ENCODE results near the gene FAM53C. TPM values are rescaled to one million over a fixed set of nuclear protein-coding genes. Genes with fewer than 3 reads are reported as not detected.
A peak's percentile ranks its signal among the peaks of the same experiment; 100 is the strongest.
"Not testable (repeated sequence)": the region's sequence is repeated elsewhere in the genome, so short reads cannot be mapped to it uniquely, and the experiment has no call there.

Gene FAM53C
- total RNA-seq, 1 donor from 2014 or later = 17.4 TPM

DNA sequence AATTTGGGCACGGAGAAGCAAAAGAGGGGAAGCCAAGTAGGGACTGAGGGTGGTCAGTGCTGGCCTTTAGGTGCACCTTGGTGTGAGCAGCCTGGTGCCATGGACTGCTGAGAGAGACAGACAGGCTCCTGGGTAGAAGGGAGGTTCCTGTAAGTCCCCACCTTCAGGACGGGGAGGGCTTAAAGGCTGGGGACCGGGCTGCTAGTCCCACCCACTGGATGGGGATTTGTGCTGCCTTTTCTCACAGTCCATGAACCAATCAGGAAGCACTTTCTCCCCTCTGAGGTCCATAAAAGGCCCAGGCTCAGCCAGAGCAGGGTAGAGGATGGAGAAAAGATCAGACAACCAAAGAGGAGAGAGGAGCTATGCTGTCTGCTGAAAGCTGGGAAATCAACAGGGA is 21.7 kb upstream of the FAM53C start:
- Histone ChIP-seq H3K36me3 (no peaks in the 10 kb centered on the region), H3K4me3 (no peak overlapping the region), H3K27me3 (no peaks in the 10 kb centered on the region), H3K9me3 (no peaks in the 10 kb centered on the region), H3K4me1 (no peaks in the 10 kb centered on the region), H3K27ac (no peak overlapping the region)
- TF ChIP-seq, protein P1, sequence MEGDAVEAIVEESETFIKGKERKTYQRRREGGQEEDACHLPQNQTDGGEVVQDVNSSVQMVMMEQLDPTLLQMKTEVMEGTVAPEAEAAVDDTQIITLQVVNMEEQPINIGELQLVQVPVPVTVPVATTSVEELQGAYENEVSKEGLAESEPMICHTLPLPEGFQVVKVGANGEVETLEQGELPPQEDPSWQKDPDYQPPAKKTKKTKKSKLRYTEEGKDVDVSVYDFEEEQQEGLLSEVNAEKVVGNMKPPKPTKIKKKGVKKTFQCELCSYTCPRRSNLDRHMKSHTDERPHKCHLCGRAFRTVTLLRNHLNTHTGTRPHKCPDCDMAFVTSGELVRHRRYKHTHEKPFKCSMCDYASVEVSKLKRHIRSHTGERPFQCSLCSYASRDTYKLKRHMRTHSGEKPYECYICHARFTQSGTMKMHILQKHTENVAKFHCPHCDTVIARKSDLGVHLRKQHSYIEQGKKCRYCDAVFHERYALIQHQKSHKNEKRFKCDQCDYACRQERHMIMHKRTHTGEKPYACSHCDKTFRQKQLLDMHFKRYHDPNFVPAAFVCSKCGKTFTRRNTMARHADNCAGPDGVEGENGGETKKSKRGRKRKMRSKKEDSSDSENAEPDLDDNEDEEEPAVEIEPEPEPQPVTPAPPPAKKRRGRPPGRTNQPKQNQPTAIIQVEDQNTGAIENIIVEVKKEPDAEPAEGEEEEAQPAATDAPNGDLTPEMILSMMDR (IDR thresholded peaks at IDR 0.05) = no peak
- no peak for TF ChIP-seq POLR2A (IDR thresholded peaks at IDR 0.05)
- no peak for TF ChIP-seq POLR2AphosphoS5 (IDR thresholded peaks at IDR 0.05; ENCODE audit: insufficient read depth in 1 of 2, low read depth in 1 of 2)
- DNase-seq (ENCODE audit: extremely low spot score in 2 of 2) = no peak
- intact Hi-C loops (cut with DNase I) = no loop called here

DNA sequence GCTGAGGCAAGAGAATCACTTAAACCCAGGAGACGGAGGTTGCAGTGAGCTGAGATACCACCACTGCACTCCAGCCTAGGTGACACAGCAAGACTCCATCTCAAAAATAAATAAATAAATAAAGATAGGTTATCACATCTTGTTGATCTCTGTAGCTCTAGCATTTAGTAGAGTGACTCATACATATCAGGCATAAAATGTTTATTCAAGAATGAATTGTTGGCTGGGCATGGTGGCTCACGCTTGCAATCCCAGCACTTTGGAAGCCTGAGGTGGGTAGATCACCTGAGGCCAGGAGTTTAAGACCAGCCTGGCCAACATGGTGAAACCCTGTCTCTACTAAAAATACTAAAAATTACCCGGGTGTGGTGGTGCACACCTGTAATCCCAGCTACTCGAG is 19.9 kb upstream of the FAM53C start:
- H3K27me3 ChIP-seq; H3K36me3 ChIP-seq; DNase-seq (ENCODE audit: extremely low spot score in 2 of 2); H3K4me3 ChIP-seq; intact Hi-C loops (cut with DNase I); H3K4me1 ChIP-seq; H3K9me3 ChIP-seq; H3K27ac ChIP-seq: not testable (repeated sequence)

DNA sequence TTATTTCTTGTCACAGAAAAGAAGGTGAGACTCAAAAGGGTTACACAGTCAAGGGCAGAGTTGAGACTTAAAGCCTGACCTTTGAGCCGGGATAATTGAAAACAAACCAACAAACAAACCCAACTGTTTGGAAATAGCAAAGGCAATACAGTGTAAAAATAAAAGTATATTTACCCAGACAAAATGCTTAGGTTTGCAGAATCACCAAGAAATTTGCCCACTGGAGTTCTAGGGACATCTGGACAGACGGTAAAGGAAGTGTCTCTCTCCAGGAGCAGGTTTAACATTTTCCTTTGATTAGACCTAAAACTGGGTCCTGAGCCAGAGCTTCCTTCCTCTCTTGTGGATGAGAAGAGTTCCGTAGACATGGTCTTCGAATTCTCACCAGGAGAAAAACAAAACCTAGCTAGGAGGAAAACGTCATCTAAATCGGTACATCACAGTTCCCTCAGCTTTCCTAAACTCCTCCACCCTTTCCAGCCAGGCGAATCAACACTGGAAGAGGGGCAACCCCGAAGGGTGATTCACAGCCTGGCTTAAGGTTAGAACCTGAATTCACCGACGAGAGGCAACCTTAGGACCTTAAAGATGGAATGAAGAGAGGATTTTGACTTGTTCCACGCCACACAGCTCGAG is 7.1 kb upstream of the FAM53C start:
- TF ChIP-seq, protein P1 (IDR thresholded peaks at IDR 0.05) = no peak
- no peak for TF ChIP-seq POLR2A (IDR thresholded peaks at IDR 0.05)
- TF ChIP-seq POLR2AphosphoS5 (IDR thresholded peaks at IDR 0.05; ENCODE audit: insufficient read depth in 1 of 2, low read depth in 1 of 2) = no peak
- H3K27ac ChIP-seq = no peak overlapping the region
- H3K4me1 ChIP-seq = peaks cover 17% of the 10 kb centered on the region

DNA sequence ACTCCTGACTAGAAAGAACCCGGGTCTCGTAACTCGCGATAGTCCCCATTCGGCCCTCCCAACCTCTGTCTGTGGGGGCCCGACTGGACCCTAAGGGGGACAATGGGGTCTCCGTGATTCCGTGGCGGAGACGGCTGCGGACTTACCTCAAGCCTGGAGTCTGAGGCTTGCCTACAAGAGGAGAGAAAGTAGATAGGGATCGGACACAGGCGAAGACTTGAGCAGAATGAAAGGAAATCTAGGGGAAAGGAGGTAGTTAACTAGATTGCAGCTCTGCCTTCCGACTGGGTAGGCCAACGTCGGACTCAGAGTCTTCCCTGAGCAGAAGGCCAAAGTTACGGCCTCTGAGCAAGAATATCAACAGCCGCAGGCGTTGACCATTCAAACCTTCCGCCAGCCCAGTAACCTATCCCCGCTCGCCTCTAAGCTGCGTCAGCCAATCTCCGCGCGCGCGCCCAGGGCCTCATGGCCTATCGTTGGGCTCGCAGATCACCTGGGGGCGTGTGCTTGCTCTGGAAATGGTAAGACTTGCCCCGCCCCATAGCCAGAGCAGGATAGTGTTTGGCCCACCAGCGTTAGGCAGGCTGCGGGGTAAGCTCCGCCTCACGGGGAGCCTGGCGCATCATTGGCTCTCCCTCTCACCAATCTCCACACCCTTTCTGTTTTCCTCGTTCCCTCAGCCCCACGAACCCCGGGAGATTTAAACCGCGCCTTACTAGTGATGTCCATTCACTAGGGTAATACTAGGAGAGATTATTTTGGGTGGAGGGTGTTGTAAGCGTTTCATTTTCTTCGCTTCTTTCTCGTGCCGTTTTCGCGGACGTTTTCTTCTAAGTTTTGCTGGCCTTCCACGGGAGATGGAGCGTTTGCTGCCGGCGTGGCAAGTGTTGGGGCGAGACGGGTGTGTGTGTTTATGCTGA is 6.4 kb upstream of the FAM53C start, which contains the start of gene CDC25C:
TSS of gene CDC25C (minus strand) at position 356 of the 920 bp plus-strand sequence. CDS start 624 bp downstream, outside the sequence.
- Histone ChIP-seq H3K4me1 (peaks cover 19% of the 10 kb centered on the region), H3K36me3 (no peaks in the 10 kb centered on the region), H3K27me3 (no peaks in the 10 kb centered on the region), H3K27ac (no peak within 1 kb of the TSS), H3K9me3 (no peaks in the 10 kb centered on the region), H3K4me3 (peak within 1 kb of the TSS; percentile 45 to 53)
- TF ChIP-seq POLR2A (IDR thresholded peaks at IDR 0.05) = no peak
- TF ChIP-seq POLR2AphosphoS5 (IDR thresholded peaks at IDR 0.05; ENCODE audit: insufficient read depth in 1 of 2, low read depth in 1 of 2) = peak; percentile 72 to 93
- DNase-seq (ENCODE audit: extremely low spot score in 2 of 2) = peak in 1 of 2 donors; percentile 98
- intact Hi-C loops (cut with DNase I) = no loop called here

More for the DNA sequence above, 7.1 kb upstream of the FAM53C start:
- no peak for DNase-seq (ENCODE audit: extremely low spot score in 2 of 2)
- H3K9me3 ChIP-seq = no peaks in the 10 kb centered on the region
- H3K27me3 ChIP-seq = no peaks in the 10 kb centered on the region
- H3K4me3 ChIP-seq = peak overlapping the region; percentile 45 to 53
- no peaks in the 10 kb centered on the region for H3K36me3 ChIP-seq
- intact Hi-C loops (cut with DNase I) = no loop called here

DNA sequence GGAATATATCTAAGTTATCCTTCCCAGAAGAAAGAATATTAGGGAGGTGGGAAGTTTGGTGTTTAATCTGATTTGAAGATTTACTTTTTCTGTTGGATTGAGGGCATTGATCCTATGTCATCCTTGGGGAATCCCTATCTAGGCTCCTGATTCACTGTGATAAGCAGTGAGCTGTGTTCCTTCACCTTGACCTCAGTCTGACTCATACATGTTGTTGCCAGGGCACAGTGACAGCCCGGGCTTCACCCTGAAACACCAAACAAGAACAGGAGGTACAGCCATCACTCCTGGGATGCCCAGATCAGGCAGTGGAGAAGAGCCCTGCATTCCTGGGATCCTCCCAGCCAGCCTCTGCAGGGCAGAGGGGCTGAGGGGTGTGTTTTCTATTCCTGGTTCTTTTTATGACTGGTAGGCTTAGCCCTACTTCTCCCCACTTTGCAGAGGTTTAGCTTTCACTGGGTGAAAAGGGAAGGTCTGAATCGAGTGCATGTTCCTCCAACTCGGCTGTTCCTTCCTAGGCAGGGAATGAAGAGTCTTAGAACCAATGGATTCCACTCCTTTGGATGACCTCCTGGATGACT is 3.1 kb upstream of the FAM53C start:
- TF ChIP-seq, protein P1 (IDR thresholded peaks at IDR 0.05) = no peak
- no peak for TF ChIP-seq POLR2A (IDR thresholded peaks at IDR 0.05)
- no peak for TF ChIP-seq POLR2AphosphoS5 (IDR thresholded peaks at IDR 0.05; ENCODE audit: insufficient read depth in 1 of 2, low read depth in 1 of 2)
- Histone ChIP-seq H3K9me3 (no peaks in the 10 kb centered on the region), H3K27me3 (no peaks in the 10 kb centered on the region), H3K36me3 (no peaks in the 10 kb centered on the region), H3K4me1 (peaks cover 40% of the 10 kb centered on the region), H3K4me3 (no peak overlapping the region), H3K27ac (no peak overlapping the region)
- intact Hi-C loops (cut with DNase I) = no loop called here
- DNase-seq (ENCODE audit: extremely low spot score in 2 of 2) = no peak
